ENCODE data around the gene PKN1. TPM values are rescaled to one million over a fixed set of nuclear protein-coding genes. Genes with fewer than 3 reads are reported as not detected.
A peak's percentile ranks its signal among the peaks of the same experiment; 100 is the strongest.

PKN1 gene
- polyA plus RNA-seq, 3 donors: 49.5 to 119 (median 49.6) TPM

GRCh38 chr19:14439014-14439413 is 5.9 kb downstream of the PKN1 start:
- Histone ChIP-seq H3K4me2 (replicated peaks; ENCODE audit: extremely low read depth, low read length, poor library complexity, severe bottlenecking) (peak overlapping the region; percentile 75), H3K79me2 (ENCODE audit: insufficient read depth, low read length) (peaks cover 96% of the 10 kb centered on the region), H3K27ac (ENCODE audit: low read depth in 1 of 2, low read length in 2 of 2) (peak overlapping the region; percentile 5 to 66), H3K4me1 (ENCODE audit: control insufficient read depth in 1 of 2, insufficient read depth in 2 of 2, low read length in 2 of 2) (peaks cover 55 to 64% of the 10 kb centered on the region in 2 donors), H3K9me3 (replicated peaks in 1 of 2; ENCODE audit: control insufficient read depth in 1 of 2, insufficient read depth in 1 of 2, low read length in 2 of 2) (no peaks in the 10 kb centered on the region), H3K9ac (ENCODE audit: insufficient read depth, low read length, poor library complexity, severe bottlenecking) (no peak overlapping the region), H4K20me1 (ENCODE audit: insufficient read depth, low read length) (peaks cover 16% of the 10 kb centered on the region), H3K36me3 (replicated peaks in 1 of 2; ENCODE audit: control insufficient read depth in 1 of 2, insufficient read depth in 2 of 2, low read length in 2 of 2) (peaks cover 23 to 34% of the 10 kb centered on the region in 2 donors), H3K27me3 (ENCODE audit: control insufficient read depth in 2 of 2, insufficient read depth in 2 of 2, low read length in 2 of 2) (no peaks in the 10 kb centered on the region), H3K4me3 (replicated peaks in 1 of 3; ENCODE audit: low read depth in 2 of 3, low read length in 3 of 3) (peak overlapping the region in 1 of 3 experiments; percentile 91), H2AFZ (ENCODE audit: insufficient read depth, low read depth, low read length, poor library complexity, severe bottlenecking) (peak overlapping the region; percentile 46)
- Mint-ChIP-seq H3K4me3 (peak overlapping the region; percentile 56 to 82), H3K27ac (peak overlapping the region; percentile 76 to 98 (median 91)), H3K36me3 (peaks cover 22 to 45% of the 10 kb centered on the region in 2 donors), H3K4me1 (peaks cover 61% of the 10 kb centered on the region), H3K9me3 (no peaks in the 10 kb centered on the region), H3K27me3 (ENCODE audit: low read depth in 3 of 3) (peaks cover 0 to 3% (median 0%) of the 10 kb centered on the region in 3 donors)
- TF ChIP-seq CTCF (IDR thresholded peaks at IDR 0.05): no peak
- intact Hi-C loops (cut with micrococcal nuclease): loop anchor here in 1 of 2 donors (5.0 kb wide), 1 partner anchor 38 kb away; the partner anchor contains the start of gene PTGER1
- no peak for DNase-seq
- WGBS (ENCODE audit: insufficient coverage): 29% methylated on average over 8 of the region's 9 CpGs

GRCh38 chr19:14440049-14440448 is 6.9 kb downstream of the PKN1 start:
- H3K9ac ChIP-seq (ENCODE audit: insufficient read depth, low read length, poor library complexity, severe bottlenecking): peak overlapping the region; percentile 55
- 1% methylated on average over 9 of the region's 9 CpGs for WGBS (ENCODE audit: insufficient coverage)

More at GRCh38 chr19:14440049-14440448, 6.9 kb downstream of the PKN1 start:
- H3K9me3 Mint-ChIP-seq: no peaks in the 10 kb centered on the region
- Histone ChIP-seq H3K27ac (ENCODE audit: low read depth in 1 of 2, low read length in 2 of 2) (peak overlapping the region; percentile 41 to 81), H3K9me3 (replicated peaks in 1 of 2; ENCODE audit: control insufficient read depth in 1 of 2, insufficient read depth in 1 of 2, low read length in 2 of 2) (no peaks in the 10 kb centered on the region), H3K4me2 (replicated peaks; ENCODE audit: extremely low read depth, low read length, poor library complexity, severe bottlenecking) (peak overlapping the region; percentile 93), H2AFZ (ENCODE audit: insufficient read depth, low read depth, low read length, poor library complexity, severe bottlenecking) (peak overlapping the region; percentile 91), H3K79me2 (ENCODE audit: insufficient read depth, low read length) (peaks cover 93% of the 10 kb centered on the region), H4K20me1 (ENCODE audit: insufficient read depth, low read length) (peaks cover 17% of the 10 kb centered on the region), H3K27me3 (ENCODE audit: control insufficient read depth in 2 of 2, insufficient read depth in 2 of 2, low read length in 2 of 2) (no peaks in the 10 kb centered on the region), H3K4me1 (ENCODE audit: control insufficient read depth in 1 of 2, insufficient read depth in 2 of 2, low read length in 2 of 2) (peaks cover 45 to 54% of the 10 kb centered on the region in 2 donors), H3K4me3 (replicated peaks in 1 of 3; ENCODE audit: low read depth in 2 of 3, low read length in 3 of 3) (peak overlapping the region; percentile 66 to 91 (median 78)), H3K36me3 (replicated peaks in 1 of 2; ENCODE audit: control insufficient read depth in 1 of 2, insufficient read depth in 2 of 2, low read length in 2 of 2) (peaks cover 33 to 44% of the 10 kb centered on the region in 2 donors)
- peak; percentile 82 to 86 (median 83) for DNase-seq
- H3K4me1 Mint-ChIP-seq: peaks cover 51% of the 10 kb centered on the region
- no peaks in the 10 kb centered on the region for H3K27me3 Mint-ChIP-seq (ENCODE audit: low read depth in 3 of 3)
- peak overlapping the region; percentile 76 to 98 (median 93) for H3K27ac Mint-ChIP-seq
- no peak for TF ChIP-seq CTCF (IDR thresholded peaks at IDR 0.05)
- intact Hi-C loops (cut with micrococcal nuclease): no loop called here
- peak overlapping the region; percentile 80 to 94 for H3K4me3 Mint-ChIP-seq
- H3K36me3 Mint-ChIP-seq: peaks cover 31 to 54% of the 10 kb centered on the region in 2 donors

All from CD14-positive monocyte (primary cell).